ENCODE results near the gene ITPA. TPM values are rescaled to one million over a fixed set of nuclear protein-coding genes. Genes with fewer than 3 reads are reported as not detected.

Gene ITPA
- total and polyA plus RNA-seq, 2 of the 13 experiments (the other 11 are each of a cell fraction or from before 2014, with no cell fraction given): 60.1 to 103 TPM

GRCh38 chr20:3162080-3162611 is 47.2 kb upstream of the ITPA start (continued):
- TF ChIP-seq GATAD1 (CRISPR knock-in tag; IDR thresholded peaks at IDR 0.05): peak; percentile 15; the same call in 1 of the 2 replicates
- TF ChIP-seq PHF8 (CRISPR knock-in tag; IDR thresholded peaks at IDR 0.05): peak; percentile 34; the same call in 1 of the 2 replicates
- TF ChIP-seq SPEN (CRISPR knock-in tag; IDR thresholded peaks at IDR 0.05; ENCODE audit: low read depth): peak; percentile 56; the same call in 1 of the 2 replicates
- TF ChIP-seq ZNF619 (CRISPR knock-in tag; IDR thresholded peaks at IDR 0.05): peak; percentile 87; the same call in 1 of the 2 replicates
- no peak for TF ChIP-seq POLR2A (IDR thresholded peaks at IDR 0.05; ENCODE audit: insufficient read depth in 1 of 2, low read depth in 2 of 2, low read length in 2 of 2)
- peak; percentile 39; the same call in 1 of the 2 replicates for TF ChIP-seq ZNF225 (CRISPR knock-in tag; IDR thresholded peaks at IDR 0.05)
- TF ChIP-seq ELF1 (CRISPR knock-in tag; IDR thresholded peaks at IDR 0.05): 0 out of 2 replicates have a peak, but pooled peaks have one; percentile 15
- TF ChIP-seq ZNF318 (CRISPR knock-in tag; IDR thresholded peaks at IDR 0.05): 0 out of 2 replicates have a peak, but pooled peaks have one; percentile 87
- peak; percentile 85 for TF ChIP-seq ZNF652 (CRISPR knock-in tag; IDR thresholded peaks at IDR 0.05; ENCODE audit: borderline replicate concordance, low read depth)
- TF ChIP-seq RBFOX2 (IDR thresholded peaks at IDR 0.05; ENCODE audit: low read depth, low read length): no peak
- no peak for TF ChIP-seq JUNB (CRISPR knock-in tag; IDR thresholded peaks at IDR 0.05; ENCODE audit: borderline replicate concordance)
- no peak for TF ChIP-seq HIVEP1 (CRISPR knock-in tag; IDR thresholded peaks at IDR 0.05)
- peak; percentile 90 for TF ChIP-seq ZNF605 (CRISPR knock-in tag; IDR thresholded peaks at IDR 0.05)
- no peak for TF ChIP-seq SOX6 (IDR thresholded peaks at IDR 0.05)
- no peak for TF ChIP-seq SOX6 (CRISPR knock-in tag; IDR thresholded peaks at IDR 0.05)
- TF ChIP-seq TBX2 (CRISPR knock-in tag; IDR thresholded peaks at IDR 0.05; ENCODE audit: borderline replicate concordance): peak; percentile 59; the same call in 1 of the 2 replicates
- TF ChIP-seq AKNA (CRISPR knock-in tag; IDR thresholded peaks at IDR 0.05; ENCODE audit: borderline replicate concordance): no peak

All from HepG2 (cell line).